ENCODE results near the gene PLAC8.
"Not testable (repeated sequence)": the region's sequence is repeated elsewhere in the genome, so short reads cannot be mapped to it uniquely, and the experiment has no call there.

Gene PLAC8

DNA sequence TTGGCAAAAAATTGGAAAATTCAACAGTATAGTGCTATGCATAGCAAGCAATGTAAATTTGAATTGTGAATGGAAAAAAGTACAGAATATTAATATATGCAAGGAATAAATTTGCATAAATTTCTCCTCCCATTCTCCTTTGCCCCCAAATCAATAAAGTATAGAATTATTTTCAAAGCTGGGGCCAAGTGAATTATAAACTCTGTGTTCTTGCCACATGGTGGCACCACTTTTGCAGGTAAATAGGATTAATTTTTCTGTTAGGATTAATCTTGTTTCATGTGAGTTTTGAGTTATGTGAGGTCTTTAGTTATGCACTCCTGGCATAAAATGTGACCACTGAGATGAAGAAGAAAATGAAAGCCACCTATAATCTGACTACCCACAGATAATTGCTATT is 59.6 kb downstream of the PLAC8 start (continued):
- TF ChIP-seq, protein P1, sequence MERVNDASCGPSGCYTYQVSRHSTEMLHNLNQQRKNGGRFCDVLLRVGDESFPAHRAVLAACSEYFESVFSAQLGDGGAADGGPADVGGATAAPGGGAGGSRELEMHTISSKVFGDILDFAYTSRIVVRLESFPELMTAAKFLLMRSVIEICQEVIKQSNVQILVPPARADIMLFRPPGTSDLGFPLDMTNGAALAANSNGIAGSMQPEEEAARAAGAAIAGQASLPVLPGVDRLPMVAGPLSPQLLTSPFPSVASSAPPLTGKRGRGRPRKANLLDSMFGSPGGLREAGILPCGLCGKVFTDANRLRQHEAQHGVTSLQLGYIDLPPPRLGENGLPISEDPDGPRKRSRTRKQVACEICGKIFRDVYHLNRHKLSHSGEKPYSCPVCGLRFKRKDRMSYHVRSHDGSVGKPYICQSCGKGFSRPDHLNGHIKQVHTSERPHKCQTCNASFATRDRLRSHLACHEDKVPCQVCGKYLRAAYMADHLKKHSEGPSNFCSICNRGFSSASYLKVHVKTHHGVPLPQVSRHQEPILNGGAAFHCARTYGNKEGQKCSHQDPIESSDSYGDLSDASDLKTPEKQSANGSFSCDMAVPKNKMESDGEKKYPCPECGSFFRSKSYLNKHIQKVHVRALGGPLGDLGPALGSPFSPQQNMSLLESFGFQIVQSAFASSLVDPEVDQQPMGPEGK (CRISPR knock-in tag; IDR thresholded peaks at IDR 0.05; ENCODE audit: borderline replicate concordance): no peak
- TF ChIP-seq SNAI2 (CRISPR knock-in tag; IDR thresholded peaks at IDR 0.05): no peak
- no peak for TF ChIP-seq ZC3H10 (CRISPR knock-in tag; IDR thresholded peaks at IDR 0.05)
- no peak for TF ChIP-seq OSR1 (CRISPR knock-in tag; IDR thresholded peaks at IDR 0.05)
- no peak for TF ChIP-seq RARB (CRISPR knock-in tag; IDR thresholded peaks at IDR 0.05)
- no peak for TF ChIP-seq ZNF8 (CRISPR knock-in tag; IDR thresholded peaks at IDR 0.05)

DNA sequence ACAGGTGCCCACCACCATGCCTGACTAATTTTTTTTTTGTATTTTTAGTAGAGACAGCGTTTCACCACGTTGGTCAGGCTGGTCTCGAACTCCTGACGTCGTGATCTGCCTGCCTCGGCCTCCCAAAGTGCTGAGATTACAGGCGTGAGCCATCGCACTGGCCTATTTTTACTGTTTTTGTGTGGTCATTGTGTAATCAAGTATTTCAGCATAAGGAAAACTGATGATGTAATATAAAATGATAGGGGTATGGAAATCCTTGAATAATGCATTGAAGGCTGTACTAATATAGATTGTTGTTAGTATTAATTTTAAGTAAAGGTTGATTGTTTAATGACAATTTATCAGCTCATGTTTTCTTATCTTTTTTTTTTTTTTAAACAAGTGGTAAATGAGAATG is 65.7 kb downstream of the PLAC8 start:
- ATAC-seq: not testable (repeated sequence)

DNA sequence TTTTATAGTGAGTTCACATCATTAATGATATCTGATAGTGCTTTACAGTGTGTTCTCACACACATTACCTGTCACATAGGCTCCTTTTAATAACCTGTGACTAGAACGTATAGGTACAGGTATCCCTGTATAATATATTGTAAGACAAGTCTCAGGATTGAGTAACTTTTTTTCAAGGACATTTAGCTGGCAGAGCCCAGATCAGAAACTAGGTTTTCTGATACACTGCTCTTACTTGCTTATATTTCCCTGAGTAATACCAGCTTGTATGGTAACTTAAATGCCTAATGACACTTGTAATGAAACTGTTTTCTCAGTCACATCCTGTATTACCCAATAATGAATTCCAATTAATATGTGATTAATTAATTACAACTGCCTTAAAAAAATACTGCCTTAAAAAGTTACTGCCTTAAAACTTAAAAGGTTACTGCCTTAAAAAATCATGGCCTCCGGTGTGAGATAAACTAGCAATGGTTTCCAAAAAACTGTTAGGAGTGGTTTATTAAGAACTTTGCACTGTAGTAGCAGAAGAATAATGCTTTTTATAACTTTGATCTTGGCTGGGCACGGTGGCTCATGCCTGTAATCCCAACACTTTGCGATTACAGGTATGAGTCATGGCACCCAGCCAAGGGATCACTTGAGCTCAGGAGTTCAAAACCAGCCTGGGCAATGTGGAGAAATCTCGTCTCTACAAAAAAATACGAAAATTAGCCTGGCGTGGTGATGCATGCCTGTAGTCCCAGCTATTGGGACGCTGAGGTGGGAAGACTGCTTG is 67.6 kb downstream of the PLAC8 start:
- ATAC-seq: no peak
- TF ChIP-seq ZFP3 (CRISPR knock-in tag; IDR thresholded peaks at IDR 0.05) (no peak), GLIS3 (CRISPR knock-in tag; IDR thresholded peaks at IDR 0.05) (no peak), ZNF70 (CRISPR knock-in tag; IDR thresholded peaks at IDR 0.05) (no peak), BACH2 (CRISPR knock-in tag; IDR thresholded peaks at IDR 0.05; ENCODE audit: borderline replicate concordance) (no peak), ZC3H10 (CRISPR knock-in tag; IDR thresholded peaks at IDR 0.05) (no peak), OSR1 (CRISPR knock-in tag; IDR thresholded peaks at IDR 0.05) (no peak)
- TF ChIP-seq, protein P2, sequence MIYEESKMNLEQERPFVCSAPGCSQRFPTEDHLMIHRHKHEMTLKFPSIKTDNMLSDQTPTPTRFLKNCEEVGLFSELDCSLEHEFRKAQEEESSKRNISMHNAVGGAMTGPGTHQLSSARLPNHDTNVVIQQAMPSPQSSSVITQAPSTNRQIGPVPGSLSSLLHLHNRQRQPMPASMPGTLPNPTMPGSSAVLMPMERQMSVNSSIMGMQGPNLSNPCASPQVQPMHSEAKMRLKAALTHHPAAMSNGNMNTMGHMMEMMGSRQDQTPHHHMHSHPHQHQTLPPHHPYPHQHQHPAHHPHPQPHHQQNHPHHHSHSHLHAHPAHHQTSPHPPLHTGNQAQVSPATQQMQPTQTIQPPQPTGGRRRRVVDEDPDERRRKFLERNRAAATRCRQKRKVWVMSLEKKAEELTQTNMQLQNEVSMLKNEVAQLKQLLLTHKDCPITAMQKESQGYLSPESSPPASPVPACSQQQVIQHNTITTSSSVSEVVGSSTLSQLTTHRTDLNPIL (CRISPR knock-in tag; IDR thresholded peaks at IDR 0.05; ENCODE audit: low read depth): no peak
- TF ChIP-seq, protein P3, sequence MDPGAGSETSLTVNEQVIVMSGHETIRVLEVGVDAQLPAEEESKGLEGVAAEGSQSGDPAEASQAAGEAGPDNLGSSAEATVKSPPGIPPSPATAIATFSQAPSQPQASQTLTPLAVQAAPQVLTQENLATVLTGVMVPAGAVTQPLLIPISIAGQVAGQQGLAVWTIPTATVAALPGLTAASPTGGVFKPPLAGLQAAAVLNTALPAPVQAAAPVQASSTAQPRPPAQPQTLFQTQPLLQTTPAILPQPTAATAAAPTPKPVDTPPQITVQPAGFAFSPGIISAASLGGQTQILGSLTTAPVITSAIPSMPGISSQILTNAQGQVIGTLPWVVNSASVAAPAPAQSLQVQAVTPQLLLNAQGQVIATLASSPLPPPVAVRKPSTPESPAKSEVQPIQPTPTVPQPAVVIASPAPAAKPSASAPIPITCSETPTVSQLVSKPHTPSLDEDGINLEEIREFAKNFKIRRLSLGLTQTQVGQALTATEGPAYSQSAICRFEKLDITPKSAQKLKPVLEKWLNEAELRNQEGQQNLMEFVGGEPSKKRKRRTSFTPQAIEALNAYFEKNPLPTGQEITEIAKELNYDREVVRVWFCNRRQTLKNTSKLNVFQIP (CRISPR knock-in tag; IDR thresholded peaks at IDR 0.05; ENCODE audit: borderline replicate concordance, low read depth): no peak
- TF ChIP-seq, protein P4, sequence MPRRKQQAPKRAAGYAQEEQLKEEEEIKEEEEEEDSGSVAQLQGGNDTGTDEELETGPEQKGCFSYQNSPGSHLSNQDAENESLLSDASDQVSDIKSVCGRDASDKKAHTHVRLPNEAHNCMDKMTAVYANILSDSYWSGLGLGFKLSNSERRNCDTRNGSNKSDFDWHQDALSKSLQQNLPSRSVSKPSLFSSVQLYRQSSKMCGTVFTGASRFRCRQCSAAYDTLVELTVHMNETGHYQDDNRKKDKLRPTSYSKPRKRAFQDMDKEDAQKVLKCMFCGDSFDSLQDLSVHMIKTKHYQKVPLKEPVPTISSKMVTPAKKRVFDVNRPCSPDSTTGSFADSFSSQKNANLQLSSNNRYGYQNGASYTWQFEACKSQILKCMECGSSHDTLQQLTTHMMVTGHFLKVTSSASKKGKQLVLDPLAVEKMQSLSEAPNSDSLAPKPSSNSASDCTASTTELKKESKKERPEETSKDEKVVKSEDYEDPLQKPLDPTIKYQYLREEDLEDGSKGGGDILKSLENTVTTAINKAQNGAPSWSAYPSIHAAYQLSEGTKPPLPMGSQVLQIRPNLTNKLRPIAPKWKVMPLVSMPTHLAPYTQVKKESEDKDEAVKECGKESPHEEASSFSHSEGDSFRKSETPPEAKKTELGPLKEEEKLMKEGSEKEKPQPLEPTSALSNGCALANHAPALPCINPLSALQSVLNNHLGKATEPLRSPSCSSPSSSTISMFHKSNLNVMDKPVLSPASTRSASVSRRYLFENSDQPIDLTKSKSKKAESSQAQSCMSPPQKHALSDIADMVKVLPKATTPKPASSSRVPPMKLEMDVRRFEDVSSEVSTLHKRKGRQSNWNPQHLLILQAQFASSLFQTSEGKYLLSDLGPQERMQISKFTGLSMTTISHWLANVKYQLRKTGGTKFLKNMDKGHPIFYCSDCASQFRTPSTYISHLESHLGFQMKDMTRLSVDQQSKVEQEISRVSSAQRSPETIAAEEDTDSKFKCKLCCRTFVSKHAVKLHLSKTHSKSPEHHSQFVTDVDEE (CRISPR knock-in tag; IDR thresholded peaks at IDR 0.05): no peak
- TF ChIP-seq, protein P5, sequence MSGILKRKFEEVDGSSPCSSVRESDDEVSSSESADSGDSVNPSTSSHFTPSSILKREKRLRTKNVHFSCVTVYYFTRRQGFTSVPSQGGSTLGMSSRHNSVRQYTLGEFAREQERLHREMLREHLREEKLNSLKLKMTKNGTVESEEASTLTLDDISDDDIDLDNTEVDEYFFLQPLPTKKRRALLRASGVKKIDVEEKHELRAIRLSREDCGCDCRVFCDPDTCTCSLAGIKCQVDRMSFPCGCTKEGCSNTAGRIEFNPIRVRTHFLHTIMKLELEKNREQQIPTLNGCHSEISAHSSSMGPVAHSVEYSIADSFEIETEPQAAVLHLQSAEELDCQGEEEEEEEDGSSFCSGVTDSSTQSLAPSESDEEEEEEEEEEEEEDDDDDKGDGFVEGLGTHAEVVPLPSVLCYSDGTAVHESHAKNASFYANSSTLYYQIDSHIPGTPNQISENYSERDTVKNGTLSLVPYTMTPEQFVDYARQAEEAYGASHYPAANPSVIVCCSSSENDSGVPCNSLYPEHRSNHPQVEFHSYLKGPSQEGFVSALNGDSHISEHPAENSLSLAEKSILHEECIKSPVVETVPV (CRISPR knock-in tag; IDR thresholded peaks at IDR 0.05): no peak
- TF ChIP-seq, protein P1 (CRISPR knock-in tag; IDR thresholded peaks at IDR 0.05; ENCODE audit: borderline replicate concordance): no peak

DNA sequence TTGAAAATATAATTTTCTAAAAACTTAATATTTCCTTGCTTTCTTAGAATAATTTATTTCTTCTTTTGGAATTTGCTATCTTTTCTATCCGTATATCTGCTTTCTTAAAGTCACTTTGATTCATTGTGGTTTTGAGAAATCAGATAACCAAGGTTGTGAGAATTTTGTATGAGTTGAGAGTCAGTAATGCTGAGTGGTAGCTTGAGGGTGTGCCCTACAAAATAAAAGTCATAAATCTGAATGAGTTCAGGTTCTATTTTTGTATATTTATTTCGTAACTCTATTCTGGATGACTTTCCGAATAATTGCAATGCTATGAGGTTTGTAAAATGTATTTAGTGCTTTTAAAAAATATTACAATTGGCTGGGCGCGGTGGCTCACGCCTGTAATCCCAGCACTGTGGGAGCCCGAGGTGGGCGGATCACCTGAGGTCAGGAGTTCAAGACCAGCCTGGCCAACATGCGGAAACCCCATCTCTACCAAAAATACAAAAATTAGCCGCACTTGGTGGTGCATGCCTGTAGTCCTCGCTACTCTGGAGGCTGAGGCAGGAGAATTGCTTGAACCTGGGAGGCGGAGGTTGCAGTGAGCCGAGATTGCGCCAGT is 70.6 kb downstream of the PLAC8 start:
- ATAC-seq: no peak
- no peak for TF ChIP-seq BACH2 (CRISPR knock-in tag; IDR thresholded peaks at IDR 0.05; ENCODE audit: borderline replicate concordance)
- TF ChIP-seq, protein P1 (CRISPR knock-in tag; IDR thresholded peaks at IDR 0.05; ENCODE audit: borderline replicate concordance): no peak
- TF ChIP-seq TCF4 (CRISPR knock-in tag; IDR thresholded peaks at IDR 0.05; ENCODE audit: borderline replicate concordance): no peak
- TF ChIP-seq SNAI2 (CRISPR knock-in tag; IDR thresholded peaks at IDR 0.05): no peak
- no peak for TF ChIP-seq RARB (CRISPR knock-in tag; IDR thresholded peaks at IDR 0.05)
- TF ChIP-seq, protein P5 (CRISPR knock-in tag; IDR thresholded peaks at IDR 0.05): no peak

DNA sequence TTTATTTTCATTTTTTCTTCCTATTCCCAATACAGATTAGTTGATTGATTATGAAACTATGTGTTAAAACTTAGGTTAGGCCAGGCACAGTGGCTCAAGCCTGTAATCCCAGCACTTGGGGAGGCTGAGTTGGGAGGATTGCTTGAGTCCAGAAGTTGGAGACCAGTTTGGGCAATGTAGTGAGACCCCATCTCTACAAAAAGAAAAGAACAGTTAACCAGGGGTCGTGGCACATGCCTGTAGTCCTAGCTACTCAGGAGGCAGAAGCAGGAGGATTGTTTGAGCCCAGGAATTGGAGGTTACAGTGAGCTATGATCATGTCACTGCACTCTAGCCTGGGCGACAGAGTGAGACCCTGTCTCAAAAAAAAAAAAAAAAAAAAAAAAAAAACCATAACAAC is 71.4 kb downstream of the PLAC8 start:
- not testable (repeated sequence) for ATAC-seq
